Kidney (tissue), 14 donors: ENCODE results near the gene CD53. TPM values are rescaled to one million over a fixed set of nuclear protein-coding genes. Genes with fewer than 3 reads are reported as not detected.
"Not testable (repeated sequence)": the region's sequence is repeated elsewhere in the genome, so short reads cannot be mapped to it uniquely, and the experiment has no call there.

Experiments
- DNase-seq, 5 donors: peaks; one replicate each; pipeline ENCODE4 v3.0.0-alpha.2; 2013 to 2020
- FAIRE-seq: peaks from 2 replicates; lab custom pipeline; 2012; peaks lifted over from hg19 to GRCh38; lab: Jason Lieb, UNC
- H3K27ac ChIP-seq, 2 donors: one replicate each; pipeline ENCODE4 v1.7.0; 2013; ENCODE audit warnings: low read depth in 2 of 2, low read length in 2 of 2, inconsistent platforms in 1 of 2
- H3K27me3 ChIP-seq: one replicate; pipeline ENCODE4 v1.7.1; 2013; ENCODE audit warnings: low read length, inconsistent platforms; ENCODE audit not compliant: control insufficient read depth, insufficient read depth
- H3K36me3 ChIP-seq, 3 donors: one replicate each; pipeline versions ENCODE4 v1.7.0 to v1.7.1; 2013; ENCODE audit warnings: low read length in 3 of 3, control low read depth in 1 of 3, inconsistent platforms in 1 of 3; ENCODE audit not compliant: insufficient read depth in 3 of 3, control insufficient read depth in 2 of 3
- H3K4me1 ChIP-seq, 3 donors: one replicate each; pipeline versions ENCODE4 v1.7.0 to v1.7.1; 2013; ENCODE audit warnings: low read length in 3 of 3, inconsistent platforms in 1 of 3, low read depth in 1 of 3; ENCODE audit not compliant: control insufficient read depth in 2 of 3, insufficient read depth in 2 of 3
- H3K4me3 ChIP-seq, 3 donors: one replicate each; pipeline versions ENCODE4 v1.7.0 to v1.8.1; 2013; ENCODE audit warnings: low read length in 3 of 3, control low read depth in 1 of 3, inconsistent platforms in 1 of 3
- H3K9ac ChIP-seq, 3 donors: one replicate each; pipeline versions ENCODE4 v1.7.0 to v1.7.1; 2013; ENCODE audit warnings: low read length in 3 of 3, control low read depth in 1 of 3, inconsistent platforms in 1 of 3
- H3K9me3 ChIP-seq, 3 donors: one replicate each; pipeline versions ENCODE4 v1.7.0 to v1.7.1; 2013; ENCODE audit warnings: low read length in 3 of 3, control low read depth in 1 of 3, inconsistent platforms in 1 of 3; ENCODE audit not compliant: control insufficient read depth in 2 of 3, insufficient read depth in 1 of 3
- CTCF ChIP-seq: IDR thresholded peaks from 3 replicates; pipeline ENCODE4 v1.5.1; 2012; ENCODE audit warnings: mild to moderate bottlenecking, moderate library complexity, borderline replicate concordance; ENCODE audit not compliant: insufficient read depth; ENCODE audit errors: extremely low read depth
- intact Hi-C: fragments of 100-400 bp; cut with DNase I; formaldehyde crosslinking; loops from one replicate; pipeline ENCODE4 v1.11.1; 2022
- polyA plus RNA-seq: library from polyadenylated mRNA; stranded (reverse); fragments of 350-450 nt; fragmentation: Illumina TruSeq; extraction: RNeasy Lipid Tissue Mini Kit (QIAGEN cat#74804); gene quantifications from one replicate; pipeline ENCODE4 v1.2.3, GENCODE V29; 2014; ENCODE audit warnings: low read depth, low replicate concordance; ENCODE audit not compliant: insufficient read depth
- total RNA-seq: library from RNA; stranded (reverse); fragmentation: NEBNext Ultra II Directional; extraction: Animal tissue kit (Norgen Biotek cat#: 25700); gene quantifications from one replicate; pipeline ENCODE4 v1.2.1, GENCODE V29; 2021
- donor health status: control.
- donor health status: control.
- donor health status: control.
- donor health status: control.
- donor health status: control.
- donor health status: DM: yes; HTN: yes; CAD: no.
- donor health status: Normal renal cell carcinoma (clear cell type).

Gene CD53
- total and polyA plus RNA-seq, 2 donors from 2014 or later: 10.7 to 70.9 TPM

GRCh38 chr1:110860174-110860573 is 12.8 kb upstream of the CD53 start:
- Histone ChIP-seq H3K4me3 (no peak overlapping the region), H3K36me3 (no peaks in the 10 kb centered on the region), H3K4me1 (no peaks in the 10 kb centered on the region), H3K9me3 (no peaks in the 10 kb centered on the region), H3K27ac (no peak overlapping the region), H3K9ac (no peak overlapping the region), H3K27me3 (no peaks in the 10 kb centered on the region)
- DNase-seq (no peak), FAIRE-seq (no peak)
- intact Hi-C loops: no loop called here
- TF ChIP-seq CTCF: no peak

- H3K9ac ChIP-seq, intact Hi-C loops, H3K4me1 ChIP-seq, DNase-seq, H3K9me3 ChIP-seq, H3K27ac ChIP-seq, H3K36me3 ChIP-seq, FAIRE-seq, H3K4me3 ChIP-seq, H3K27me3 ChIP-seq: not testable (repeated sequence)
Measured at GRCh38 chr1:110860620-110861019, 12.3 kb upstream of the CD53 start.

- H3K9me3 ChIP-seq, H3K4me1 ChIP-seq, H3K4me3 ChIP-seq, DNase-seq, H3K9ac ChIP-seq, FAIRE-seq, intact Hi-C loops, H3K36me3 ChIP-seq, H3K27ac ChIP-seq, H3K27me3 ChIP-seq: not testable (repeated sequence)
Measured at GRCh38 chr1:110861942-110862341, 11.0 kb upstream of the CD53 start.

GRCh38 chr1:110864287-110864686 is 8.7 kb upstream of the CD53 start:
- intact Hi-C loops: no loop called here
- Histone ChIP-seq H3K36me3 (no peaks in the 10 kb centered on the region), H3K9ac (no peak overlapping the region), H3K4me3 (no peak overlapping the region), H3K4me1 (no peaks in the 10 kb centered on the region), H3K27ac (no peak overlapping the region), H3K27me3 (no peaks in the 10 kb centered on the region), H3K9me3 (no peaks in the 10 kb centered on the region)
- FAIRE-seq: no peak
- DNase-seq: no peak
- no peak for TF ChIP-seq CTCF
